Progenitor cell of endocrine pancreas (in vitro differentiated cells): ENCODE results near the gene CCDC92. TPM values are rescaled to one million over a fixed set of nuclear protein-coding genes. Genes with fewer than 3 reads are reported as not detected.

Experiments
- DNase-seq: peaks from one replicate; pipeline ENCODE4 v3.0.0; 2021; ENCODE audit warnings: low spot score; ENCODE audit not compliant: unreplicated experiment
- H3K27ac Mint-ChIP-seq: 2 replicates; pipeline ENCODE4 v1.8.0; 2021; ENCODE audit warnings: mild to moderate bottlenecking, moderate library complexity, mixed read lengths
- H3K27me3 Mint-ChIP-seq: 2 replicates; pipeline ENCODE4 v1.8.0; 2021; ENCODE audit warnings: mixed read lengths
- H3K36me3 Mint-ChIP-seq: 2 replicates; pipeline ENCODE4 v1.8.0; 2022; ENCODE audit warnings: mixed read lengths; ENCODE audit not compliant: insufficient read depth
- H3K4me1 Mint-ChIP-seq: 2 replicates; pipeline ENCODE4 v1.8.0; 2021; ENCODE audit warnings: low read depth, mixed read lengths
- H3K4me3 Mint-ChIP-seq: 2 replicates; pipeline ENCODE4 v1.8.0; 2021; ENCODE audit warnings: low read depth, mild to moderate bottlenecking, moderate library complexity, mixed read lengths
- H3K9me3 Mint-ChIP-seq: 2 replicates; pipeline ENCODE4 v1.8.0; 2021; ENCODE audit warnings: low read depth, mixed read lengths
- total RNA-seq: library from RNA; stranded (reverse); gene quantifications from 2 replicates; pipeline ENCODE4 v1.2.1, GENCODE V29; 2021
- TF ChIP-seq, protein P1 (sequence below): fragments of 200-600 bp; sonication (generic); IDR thresholded peaks from one replicate; pipeline ENCODE4 v1.5.0; 2021; ENCODE audit warnings: antibody characterized with exemption, mild to moderate bottlenecking; ENCODE audit not compliant: unreplicated experiment

CCDC92 gene
- total RNA-seq, 1 donor from 2014 or later: 59.1 TPM

DNA sequence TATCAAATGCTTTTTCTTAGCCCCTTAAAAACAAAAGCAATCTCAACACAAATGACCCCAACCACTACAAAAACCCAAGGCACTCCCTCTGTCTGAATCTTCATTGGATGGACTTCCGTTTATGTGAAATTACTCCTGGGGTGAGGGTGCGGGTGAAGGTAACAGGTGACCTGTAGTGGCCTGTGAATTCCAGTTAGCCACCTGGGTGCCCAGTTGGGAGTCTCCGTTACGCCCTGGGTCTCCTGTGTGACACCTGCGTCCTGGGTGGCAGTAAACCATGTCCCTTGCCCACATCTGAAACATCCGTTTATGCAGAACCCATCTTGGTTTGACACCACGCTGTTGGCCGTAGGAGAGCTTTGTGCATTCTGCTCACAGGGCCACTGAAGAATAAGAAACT, 62.6 kb downstream of the CCDC92 start:
- peaks cover 10% of the 10 kb centered on the region for H3K4me1 Mint-ChIP-seq
- H3K27ac Mint-ChIP-seq: peak overlapping the region; percentile 98
- peaks cover 9% of the 10 kb centered on the region for H3K27me3 Mint-ChIP-seq
- no peaks in the 10 kb centered on the region for H3K9me3 Mint-ChIP-seq
- H3K36me3 Mint-ChIP-seq: no peaks in the 10 kb centered on the region
- H3K4me3 Mint-ChIP-seq: no peak overlapping the region
- no peak for DNase-seq
- TF ChIP-seq, protein P1, sequence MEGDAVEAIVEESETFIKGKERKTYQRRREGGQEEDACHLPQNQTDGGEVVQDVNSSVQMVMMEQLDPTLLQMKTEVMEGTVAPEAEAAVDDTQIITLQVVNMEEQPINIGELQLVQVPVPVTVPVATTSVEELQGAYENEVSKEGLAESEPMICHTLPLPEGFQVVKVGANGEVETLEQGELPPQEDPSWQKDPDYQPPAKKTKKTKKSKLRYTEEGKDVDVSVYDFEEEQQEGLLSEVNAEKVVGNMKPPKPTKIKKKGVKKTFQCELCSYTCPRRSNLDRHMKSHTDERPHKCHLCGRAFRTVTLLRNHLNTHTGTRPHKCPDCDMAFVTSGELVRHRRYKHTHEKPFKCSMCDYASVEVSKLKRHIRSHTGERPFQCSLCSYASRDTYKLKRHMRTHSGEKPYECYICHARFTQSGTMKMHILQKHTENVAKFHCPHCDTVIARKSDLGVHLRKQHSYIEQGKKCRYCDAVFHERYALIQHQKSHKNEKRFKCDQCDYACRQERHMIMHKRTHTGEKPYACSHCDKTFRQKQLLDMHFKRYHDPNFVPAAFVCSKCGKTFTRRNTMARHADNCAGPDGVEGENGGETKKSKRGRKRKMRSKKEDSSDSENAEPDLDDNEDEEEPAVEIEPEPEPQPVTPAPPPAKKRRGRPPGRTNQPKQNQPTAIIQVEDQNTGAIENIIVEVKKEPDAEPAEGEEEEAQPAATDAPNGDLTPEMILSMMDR: no peak

DNA sequence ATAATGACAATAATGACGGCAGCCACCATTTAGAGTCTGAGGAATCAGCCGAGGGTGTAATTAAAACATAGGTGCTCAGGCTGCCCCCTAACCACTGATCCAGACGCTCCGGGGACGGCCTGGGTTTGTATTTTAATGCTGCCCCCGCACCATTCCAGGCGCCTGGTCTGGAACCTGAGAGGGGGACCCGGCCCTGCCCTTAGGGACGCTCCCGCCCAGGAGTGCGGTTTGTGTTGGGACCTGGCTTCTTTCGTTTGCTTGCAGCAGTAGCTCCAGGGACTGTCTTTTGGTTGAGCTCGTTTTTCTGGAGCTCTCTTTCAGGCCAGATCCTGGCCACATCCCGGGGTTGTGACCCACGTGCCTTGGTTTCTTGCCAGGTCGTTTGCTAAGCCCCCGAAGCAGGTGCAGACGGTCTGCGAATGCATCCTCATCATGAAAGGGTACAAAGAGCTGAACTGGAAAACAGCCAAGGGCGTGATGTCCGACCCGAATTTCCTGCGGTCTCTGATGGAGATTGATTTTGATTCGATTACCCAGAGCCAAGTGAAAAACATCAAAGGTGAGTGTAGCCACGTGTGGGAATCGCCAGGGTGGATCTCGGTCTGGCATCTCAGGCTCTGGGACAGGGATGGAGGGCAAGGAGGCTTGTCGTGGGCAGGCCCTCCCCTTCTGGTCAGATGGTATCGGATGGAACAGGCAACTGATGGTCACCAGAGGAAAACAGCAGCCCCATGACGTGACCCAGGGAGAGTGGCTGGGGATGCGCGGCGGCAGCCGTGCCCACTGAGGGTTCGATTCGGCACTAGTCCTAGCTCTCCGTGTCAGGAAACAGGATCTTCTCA, 63.5 kb downstream of the CCDC92 start:
- Mint-ChIP-seq H3K4me1 (peaks cover 10% of the 10 kb centered on the region), H3K27me3 (peaks cover 9% of the 10 kb centered on the region), H3K9me3 (no peaks in the 10 kb centered on the region), H3K4me3 (no peak overlapping the region), H3K27ac (no peak overlapping the region), H3K36me3 (no peaks in the 10 kb centered on the region)
- no peak for DNase-seq
- TF ChIP-seq, protein P1: no peak

DNA sequence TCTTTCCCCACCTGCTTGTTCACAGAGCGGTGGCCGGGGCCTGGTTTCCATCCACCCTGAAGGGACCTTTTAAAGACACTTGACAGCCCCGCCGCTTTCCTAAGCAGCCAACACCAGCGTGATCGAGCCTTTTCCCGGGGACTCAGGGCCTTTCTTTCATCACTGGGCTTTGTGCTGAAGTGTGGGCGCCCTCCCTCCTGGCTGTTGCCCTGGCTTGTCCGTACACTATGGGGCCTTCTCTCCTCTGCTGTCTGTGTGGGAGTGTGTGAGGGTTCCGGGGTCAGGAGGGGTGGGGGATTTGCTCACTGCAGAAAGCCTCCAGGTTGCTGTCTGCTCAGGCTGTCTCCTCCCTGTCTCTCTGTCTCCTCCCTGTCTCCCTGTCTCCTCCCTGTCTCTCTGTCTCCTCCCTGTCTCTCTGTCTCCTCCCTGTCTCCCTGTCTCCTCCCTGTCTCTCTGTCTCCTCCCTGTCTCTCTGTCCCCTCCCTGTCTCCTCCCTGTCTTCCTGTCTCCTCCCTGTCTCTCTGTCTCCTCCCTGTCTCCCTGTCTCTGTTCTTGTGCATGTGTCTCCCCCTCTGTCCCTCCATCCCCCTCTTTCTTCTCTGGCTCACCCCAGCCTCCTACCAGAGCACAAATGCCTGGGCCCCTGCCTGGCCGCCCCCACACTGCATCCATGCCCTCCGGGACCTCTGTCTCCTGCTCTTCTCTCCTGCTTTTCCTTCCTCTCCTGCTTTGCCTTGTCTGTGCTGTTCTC, 64.7 kb downstream of the CCDC92 start:
- no peak for DNase-seq
- H3K27ac Mint-ChIP-seq: no peak overlapping the region
- TF ChIP-seq, protein P1: no peak
- H3K36me3 Mint-ChIP-seq: no peaks in the 10 kb centered on the region
- peaks cover 12% of the 10 kb centered on the region for H3K27me3 Mint-ChIP-seq
- peaks cover 7% of the 10 kb centered on the region for H3K4me1 Mint-ChIP-seq
- H3K9me3 Mint-ChIP-seq: no peaks in the 10 kb centered on the region
- H3K4me3 Mint-ChIP-seq: no peak overlapping the region

DNA sequence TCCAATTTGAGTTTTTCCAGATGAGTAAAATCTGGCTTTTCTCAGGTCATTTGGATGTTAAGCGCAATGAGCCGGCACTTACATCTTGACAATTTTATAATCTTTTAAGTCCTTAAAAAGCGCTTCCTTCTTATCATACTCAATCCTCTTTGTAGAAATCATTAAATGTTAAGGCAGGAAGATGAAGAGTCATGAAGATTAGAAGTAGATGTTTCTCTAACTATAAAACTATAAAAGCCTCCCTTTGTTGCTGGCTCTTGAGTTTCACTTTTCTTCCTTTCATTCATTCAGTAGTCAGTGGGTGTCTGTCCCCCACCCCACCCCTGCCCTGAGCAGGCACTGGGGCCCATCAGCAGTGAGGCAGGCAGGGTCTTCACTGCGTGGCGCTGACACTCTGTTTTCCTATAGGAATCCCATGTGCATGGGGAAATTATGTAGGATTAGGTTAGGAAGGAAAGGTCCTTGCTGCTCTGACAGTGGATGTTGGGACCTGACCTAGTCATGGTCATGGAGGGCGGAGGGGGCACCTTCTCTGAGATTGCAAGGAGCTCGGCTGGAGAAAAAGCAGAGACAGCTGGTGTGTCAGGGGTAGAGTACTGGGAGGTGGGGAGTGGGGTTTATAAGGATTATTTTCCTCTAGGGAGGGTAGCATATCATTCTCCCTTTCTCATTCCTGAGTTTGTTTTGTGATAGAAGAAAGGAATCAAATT, 65.8 kb downstream of the CCDC92 start:
- Mint-ChIP-seq H3K27me3 (peaks cover 16% of the 10 kb centered on the region), H3K4me3 (no peak overlapping the region), H3K9me3 (no peaks in the 10 kb centered on the region), H3K27ac (no peak overlapping the region), H3K36me3 (no peaks in the 10 kb centered on the region), H3K4me1 (peaks cover 2% of the 10 kb centered on the region)
- TF ChIP-seq, protein P1: no peak
- no peak for DNase-seq

DNA sequence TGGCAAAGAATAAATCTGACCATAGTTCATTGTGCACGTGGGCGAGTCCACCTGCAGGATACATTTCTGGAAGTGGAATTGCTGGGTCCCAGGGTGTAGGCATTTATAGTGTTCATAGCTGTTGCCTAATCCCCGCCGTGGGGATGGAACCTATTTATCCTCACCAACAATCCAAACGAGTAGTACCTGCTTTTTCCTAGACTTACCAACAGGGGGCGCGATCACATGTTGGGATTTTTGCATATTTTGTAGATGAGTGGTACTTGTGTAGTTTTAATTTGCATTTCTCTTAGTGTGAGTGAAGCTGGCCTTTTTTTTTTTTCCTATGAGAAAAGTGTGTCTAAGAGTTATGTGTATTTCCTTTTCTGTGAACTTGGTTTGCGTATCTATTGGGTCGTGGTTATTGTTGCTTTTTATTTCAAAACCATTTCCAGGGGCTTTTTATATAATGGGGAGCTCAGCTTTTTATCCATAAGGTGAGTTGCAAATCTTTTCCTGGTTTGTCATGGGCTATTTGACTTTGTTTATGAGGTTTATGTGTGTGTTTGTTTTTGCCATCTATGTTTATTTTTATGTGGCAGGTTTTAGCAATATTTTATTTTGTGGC, 67.2 kb downstream of the CCDC92 start:
- Mint-ChIP-seq H3K27ac (peak overlapping the region; percentile 1), H3K4me1 (peaks cover 4% of the 10 kb centered on the region), H3K9me3 (no peaks in the 10 kb centered on the region), H3K4me3 (no peak overlapping the region), H3K36me3 (no peaks in the 10 kb centered on the region), H3K27me3 (peaks cover 16% of the 10 kb centered on the region)
- no peak for DNase-seq
- TF ChIP-seq, protein P1: peak; percentile 77
